K562 (cell line): ENCODE results near the gene FAM200B. TPM values are rescaled to one million over a fixed set of nuclear protein-coding genes. Genes with fewer than 3 reads are reported as not detected.

ENCODE experiments used
- ATAC-seq: fragments of 200-7000 bp; cut with Tn5 transposase; 3 replicates; pipeline ENCODE4 v1.9.1; 2020; ENCODE audit warnings: moderate library complexity
- BruUV-seq: library from RNA; stranded (reverse); fragments of 400-500 nt; replicated peaks from 2 replicates; lab custom pipeline; 2021; lab: Mats Ljungman, UMichigan
- CTCF ChIA-PET: fragments of 300-600 bp; formaldehyde crosslinking; extraction: SDS; loops from one replicate; lab custom pipeline; 2021; ENCODE audit warnings: low intra/inter-chr PET ratio; lab: Yijun Ruan, JAX
- POLR2A ChIA-PET: fragments of 300-600, 350-650 bp; sonication (Branson Sonifier 250); formaldehyde crosslinking; extraction: SDS; loops from one replicate; lab custom pipeline; 2021; ENCODE audit warnings: antibody characterized with exemption, inconsistent platforms; lab: Yijun Ruan, JAX
- DNase-seq, 4 experiments: peaks; one replicate each; pipeline versions ENCODE4 v3.0.0 to v3.0.0-alpha.2; 2011 to 2018; ENCODE audit warnings: low spot score in 3 of 4, mixed read lengths in 3 of 4; ENCODE audit errors: extremely low read depth in 1 of 4
- FAIRE-seq: peaks from 2 replicates; lab custom pipeline; 2011; peaks lifted over from hg19 to GRCh38; lab: Jason Lieb, UNC
- H2AFZ ChIP-seq: 2 replicates; pipeline ENCODE4 v1.6.0; 2011; ENCODE audit warnings: low read depth, low read length, control low read depth, inconsistent platforms
- H3K27ac ChIP-seq: fragments of 200-600 bp; 3 replicates; pipeline ENCODE4 v1.8.0; 2011; ENCODE audit warnings: low read depth, mild to moderate bottlenecking, control low read depth, inconsistent platforms, low read length, moderate library complexity, mixed read lengths; ENCODE audit errors: extremely low read depth
- H3K27me3 ChIP-seq, 2 experiments: fragments of 300-600 bp in 1 of 2; 2 replicates in 1 of 2; 3 replicates in 1 of 2; pipeline versions ENCODE4 v1.6.0 to v1.8.0; 2011; ENCODE audit warnings: inconsistent platforms in 2 of 2, low read length in 2 of 2, mild to moderate bottlenecking in 1 of 2, mixed read lengths in 1 of 2, moderate library complexity in 1 of 2; ENCODE audit not compliant: control insufficient read depth in 2 of 2, insufficient read depth in 2 of 2
- H3K36me3 ChIP-seq: fragments of 300-600 bp; 3 replicates; pipeline ENCODE4 v1.8.0; 2011; ENCODE audit warnings: mild to moderate bottlenecking, low read length, inconsistent platforms; ENCODE audit not compliant: control insufficient read depth, insufficient read depth
- H3K4me1 ChIP-seq, 2 experiments: fragments of 200-600 bp in 1 of 2; replicated peaks in 1 of 2; 2 replicates in 1 of 2; 3 replicates in 1 of 2; pipeline versions ENCODE4 v1.5.1 to v1.8.0; 2011; ENCODE audit warnings: inconsistent platforms in 2 of 2, low read length in 2 of 2, mild to moderate bottlenecking in 1 of 2, mixed read lengths in 1 of 2, moderate library complexity in 1 of 2; ENCODE audit not compliant: control insufficient read depth in 2 of 2, insufficient read depth in 2 of 2
- H3K4me2 ChIP-seq: 2 replicates; pipeline ENCODE4 v1.6.1; 2011; ENCODE audit warnings: low read length, control low read depth, inconsistent platforms, mixed read lengths; ENCODE audit not compliant: insufficient read depth
- H3K4me3 ChIP-seq: fragments of 200-600 bp; sonication (generic), shearing (Covaris generic); 2 replicates; pipeline ENCODE4 v1.5.1; 2016; ENCODE audit warnings: control low read depth, inconsistent platforms
- H3K79me2 ChIP-seq: fragments of 200-600 bp; 3 replicates; pipeline ENCODE4 v1.8.0; 2011; ENCODE audit warnings: low read length, inconsistent platforms; ENCODE audit not compliant: control insufficient read depth, insufficient read depth
- H3K9ac ChIP-seq, 2 experiments: 2 replicates each; pipeline versions ENCODE4 v1.6.0 to v1.6.1; 2011; ENCODE audit warnings: low read depth in 2 of 2, low read length in 2 of 2, control low read depth in 1 of 2, inconsistent platforms in 1 of 2, mild to moderate bottlenecking in 1 of 2, mixed read lengths in 1 of 2; ENCODE audit not compliant: insufficient read depth in 1 of 2
- H3K9me1 ChIP-seq: one replicate; pipeline ENCODE4 v1.6.0; 2011; ENCODE audit warnings: inconsistent platforms, mild to moderate bottlenecking, low read length, moderate library complexity; ENCODE audit not compliant: control insufficient read depth, insufficient read depth
- H3K9me3 ChIP-seq: replicated peaks from 2 replicates; pipeline ENCODE4 v1.5.1; 2011; ENCODE audit warnings: low read depth, low read length, inconsistent platforms; ENCODE audit not compliant: control insufficient read depth, insufficient read depth
- H4K20me1 ChIP-seq: replicated peaks from 2 replicates; pipeline ENCODE4 v1.6.1; 2011; ENCODE audit warnings: low read length, inconsistent platforms, mixed read lengths; ENCODE audit not compliant: control insufficient read depth, insufficient read depth
- ARHGAP35 ChIP-seq: fragments of 450-650 bp; IDR thresholded peaks from 2 replicates; pipeline ENCODE4 v1.6.1; 2018; ENCODE audit not compliant: partially characterized antibody
- ATF7 ChIP-seq: fragments of 450-650 bp; IDR thresholded peaks from 2 replicates; pipeline ENCODE4 v1.7.1; 2014; ENCODE audit warnings: mild to moderate bottlenecking, moderate library complexity
- CREM ChIP-seq: IDR thresholded peaks from 2 replicates; pipeline ENCODE4 v1.6.1; 2014; ENCODE audit warnings: antibody characterized with exemption, low read depth
- KLF10 ChIP-seq: fragments of 250-450 bp; sonication (Bioruptor Pico); IDR thresholded peaks from 2 replicates; pipeline ENCODE4 v1.6.1; 2021; ENCODE audit warnings: matching md5 sums
- MCM5 ChIP-seq: fragments of 450-650 bp; IDR thresholded peaks from 2 replicates; pipeline ENCODE4 v1.6.1; 2016; ENCODE audit warnings: low read depth
- NR4A1 ChIP-seq, 2 experiments: fragments of 250-450 bp in 1 of 2; fragments of 450-650 bp in 1 of 2; sonication (Bioruptor Pico) in 1 of 2; IDR thresholded peaks; 2 replicates each; pipeline versions ENCODE4 v1.4.0 to v1.6.1; 2016 to 2020; ENCODE audit warnings: mild to moderate bottlenecking in 2 of 2, missing compliant biosample characterization in 1 of 2, missing genetic modification characterization in 1 of 2, moderate library complexity in 1 of 2
- PRMT5 ChIP-seq: sonication (generic); formaldehyde crosslinking; IDR thresholded peaks from 2 replicates; pipeline ENCODE4 v1.5.0; 2020; ENCODE audit warnings: missing genetic modification reagents
- TARDBP ChIP-seq: fragments of 450-650 bp; IDR thresholded peaks from 2 replicates; pipeline ENCODE4 v1.6.1; 2016
- TCF7L2 ChIP-seq: fragments of 150-350 bp; IDR thresholded peaks from 2 replicates; pipeline ENCODE4 v1.6.1; 2016; ENCODE audit warnings: low read depth, mild to moderate bottlenecking, low read length, moderate library complexity
- WGBS: fragments of 100-300 bp; shearing (Covaris generic); methylation state at CpG from one replicate; pipeline ENCODE4 v1.1.6; 2016; ENCODE audit warnings: low coverage, mixed read lengths; ENCODE audit not compliant: insufficient coverage; ENCODE audit errors: missing lambda C conversion rate; 5-methylcytosine and 5-hydroxymethylcytosine counted together
- in situ Hi-C: fragments of 300-500 bp; cut with MboI; formaldehyde crosslinking; loops from 4 replicates; pipeline ENCODE4 v1.15.0; 2018; ENCODE audit warnings: inconsistent platforms, mixed read lengths
- intact Hi-C: fragments of 100-400 bp; cut with micrococcal nuclease; formaldehyde crosslinking; loops from 2 replicates; pipeline ENCODE4 v1.14.2; 2022
- polyA plus RNA-seq, 8 experiments: library from polyadenylated mRNA; depleted of rRNA in 4 of 8; stranded (reverse) in 5 of 8; unstranded in 3 of 8; fragments of >200 nt; fragmentation: Nextera tagmentation in 2 of 8; fragmentation: Illumina TruSeq in 1 of 8; extraction: Ambion mirVana in 2 of 8; extraction: Trizol in 1 of 8; gene quantifications; 2 replicates each; pipeline versions ENCODE4 v1.2.1 to v1.2.3, GENCODE V29; 2011 to 2014; ENCODE audit warnings: inconsistent platforms in 1 of 8, missing spikeins in 1 of 8
- total RNA-seq, 7 experiments: library from RNA; depleted of rRNA in 6 of 7; stranded (reverse); fragments of >200 nt in 6 of 7; fragmentation: Illumina TruSeq in 2 of 7; extraction: Trizol in 2 of 7; gene quantifications; 2 replicates each; pipeline versions ENCODE4 v1.2.1 to v1.2.3, GENCODE V29; 2011 to 2021; ENCODE audit warnings: low replicate concordance in 1 of 7
- TF ChIP-seq, protein P1 (sequence below): IDR thresholded peaks from 2 replicates; pipeline ENCODE4 v1.6.1; 2011; ENCODE audit warnings: borderline replicate concordance, low read depth, mild to moderate bottlenecking, moderate library complexity, low read length; ENCODE audit not compliant: insufficient read depth, poor library complexity, severe bottlenecking

FAM200B gene
- total and polyA plus RNA-seq, 9 of the 15 experiments (the other 6 are each of a cell fraction or from before 2014, with no cell fraction given) = 17.4 to 48.0 (median 25.5) TPM

DNA sequence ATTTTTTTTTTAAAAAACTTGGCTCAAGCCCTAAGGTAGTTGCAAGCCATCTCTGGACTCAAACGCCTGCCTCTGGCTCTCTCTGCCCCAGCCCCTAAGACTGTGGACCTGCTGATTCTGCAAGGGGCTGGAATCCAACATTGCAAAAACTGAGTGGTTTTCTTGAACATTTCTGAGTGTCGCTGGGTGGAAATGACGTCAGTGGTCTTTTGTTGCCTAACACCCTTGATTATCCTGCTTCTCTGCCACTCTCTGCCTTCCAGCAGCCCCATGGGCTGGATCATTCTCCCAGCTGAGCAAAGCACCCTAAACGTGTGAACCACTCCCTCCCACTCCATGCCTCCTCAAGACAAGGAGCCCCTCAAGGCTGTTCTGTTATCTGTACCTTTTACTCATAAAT, 37.9 kb downstream of the FAM200B start:
- CTCF ChIA-PET = no interaction called here
- no peaks in the 10 kb centered on the region; a peak in 1 of 5 replicates for H3K4me1 ChIP-seq
- in situ Hi-C loops = no loop called here
- H2AFZ ChIP-seq = no peak overlapping the region
- TF ChIP-seq TARDBP (no peak), KLF10 (CRISPR knock-in tag) (no peak), ATF7 (peak; percentile 30; the same call in 1 of the 2 replicates), ARHGAP35 (no peak), PRMT5 (CRISPR knock-in tag) (no peak), MCM5 (no peak), NR4A1 (CRISPR knock-in tag; IDR thresholded peaks at IDR 0.05) (no peak), NR4A1 (tag; IDR thresholded peaks at IDR 0.05) (no peak), TCF7L2 (no peak), CREM (0 out of 2 replicates have a peak, but pooled peaks have one; percentile 17)
- TF ChIP-seq, protein P1, sequence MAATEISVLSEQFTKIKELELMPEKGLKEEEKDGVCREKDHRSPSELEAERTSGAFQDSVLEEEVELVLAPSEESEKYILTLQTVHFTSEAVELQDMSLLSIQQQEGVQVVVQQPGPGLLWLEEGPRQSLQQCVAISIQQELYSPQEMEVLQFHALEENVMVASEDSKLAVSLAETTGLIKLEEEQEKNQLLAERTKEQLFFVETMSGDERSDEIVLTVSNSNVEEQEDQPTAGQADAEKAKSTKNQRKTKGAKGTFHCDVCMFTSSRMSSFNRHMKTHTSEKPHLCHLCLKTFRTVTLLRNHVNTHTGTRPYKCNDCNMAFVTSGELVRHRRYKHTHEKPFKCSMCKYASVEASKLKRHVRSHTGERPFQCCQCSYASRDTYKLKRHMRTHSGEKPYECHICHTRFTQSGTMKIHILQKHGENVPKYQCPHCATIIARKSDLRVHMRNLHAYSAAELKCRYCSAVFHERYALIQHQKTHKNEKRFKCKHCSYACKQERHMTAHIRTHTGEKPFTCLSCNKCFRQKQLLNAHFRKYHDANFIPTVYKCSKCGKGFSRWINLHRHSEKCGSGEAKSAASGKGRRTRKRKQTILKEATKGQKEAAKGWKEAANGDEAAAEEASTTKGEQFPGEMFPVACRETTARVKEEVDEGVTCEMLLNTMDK = no peak
- no peak overlapping the region for H3K4me3 ChIP-seq
- no peak overlapping the region for H3K9ac ChIP-seq
- no peak overlapping the region for H3K4me2 ChIP-seq
- no peaks in the 10 kb centered on the region for H3K36me3 ChIP-seq
- DNase-seq (no peak), ATAC-seq (no peak; the same call in 2 of the 3 replicates), FAIRE-seq (no peak)
- H3K27me3 ChIP-seq = peaks cover 0 to 5% of the 10 kb centered on the region in 2 experiments; a peak in 3 of 5 replicates
- no peaks in the 10 kb centered on the region for H3K79me2 ChIP-seq
- H3K9me3 ChIP-seq = no peaks in the 10 kb centered on the region
- no peaks in the 10 kb centered on the region for H3K9me1 ChIP-seq
- BruUV-seq = no TSS peak
- no peak overlapping the region for H3K27ac ChIP-seq
- 5% methylated on average over 4 of the region's 4 CpGs for WGBS
- H4K20me1 ChIP-seq = no peaks in the 10 kb centered on the region
- POLR2A ChIA-PET = no interaction called here
- intact Hi-C loops = loop anchor here (5.0 kb wide), 1 partner anchor 67 kb away; no protein-coding TSS in a partner anchor
